Measurements from ENCODE around the gene MYH11.
"Not testable (repeated sequence)": the region's sequence is repeated elsewhere in the genome, so short reads cannot be mapped to it uniquely, and the experiment has no call there.

Gene MYH11

GRCh38 chr16:15861996-15862395, 5.2 kb upstream of the MYH11 start:
- no peak for DNase-seq (ENCODE audit: insufficient read length, low spot score)
- TF ChIP-seq POLR2AphosphoS5 (IDR thresholded peaks at IDR 0.05; ENCODE audit: low read depth, low read length) (no peak), TAF1 (IDR thresholded peaks at IDR 0.05; ENCODE audit: low read depth, low read length) (no peak), PAX5 (IDR thresholded peaks at IDR 0.05; ENCODE audit: insufficient read depth, low read length, severe bottlenecking) (no peak), POU2F2 (IDR thresholded peaks at IDR 0.05; ENCODE audit: low read depth, low read length) (no peak), SPI1 (IDR thresholded peaks at IDR 0.05; ENCODE audit: low read depth, low read length) (no peak), POLR2A (IDR thresholded peaks at IDR 0.05; ENCODE audit: low read depth, low read length) (no peak)
- no peak for FAIRE-seq

- no peak for TF ChIP-seq POU2F2 (IDR thresholded peaks at IDR 0.05; ENCODE audit: low read depth, low read length)
- TF ChIP-seq POLR2AphosphoS5 (IDR thresholded peaks at IDR 0.05; ENCODE audit: low read depth, low read length), result no peak
- TF ChIP-seq PAX5 (IDR thresholded peaks at IDR 0.05; ENCODE audit: insufficient read depth, low read length, severe bottlenecking), result no peak
- no peak for TF ChIP-seq SPI1 (IDR thresholded peaks at IDR 0.05; ENCODE audit: low read depth, low read length)
- TF ChIP-seq TAF1 (IDR thresholded peaks at IDR 0.05; ENCODE audit: low read depth, low read length), result no peak
- no peak for TF ChIP-seq POLR2A (IDR thresholded peaks at IDR 0.05; ENCODE audit: low read depth, low read length)
- FAIRE-seq, result no peak
Measured at GRCh38 chr16:15858921-15859668, 2.3 kb upstream of the MYH11 start.

GRCh38 chr16:15857724-15858560, 1.1 kb upstream of the MYH11 start:
- DNase-seq (ENCODE audit: insufficient read length, low spot score) (no peak), FAIRE-seq (no peak)
- TF ChIP-seq TAF1 (IDR thresholded peaks at IDR 0.05; ENCODE audit: low read depth, low read length), result no peak
- no peak for TF ChIP-seq POLR2A (IDR thresholded peaks at IDR 0.05; ENCODE audit: low read depth, low read length)
- no peak for TF ChIP-seq POU2F2 (IDR thresholded peaks at IDR 0.05; ENCODE audit: low read depth, low read length)
- no peak for TF ChIP-seq SPI1 (IDR thresholded peaks at IDR 0.05; ENCODE audit: low read depth, low read length)
- no peak for TF ChIP-seq PAX5 (IDR thresholded peaks at IDR 0.05; ENCODE audit: insufficient read depth, low read length, severe bottlenecking)
- TF ChIP-seq POLR2AphosphoS5 (IDR thresholded peaks at IDR 0.05; ENCODE audit: low read depth, low read length), result no peak

More at GRCh38 chr16:15858921-15859668, 2.3 kb upstream of the MYH11 start:
- DNase-seq (ENCODE audit: insufficient read length, low spot score), result no peak

- TF ChIP-seq POLR2AphosphoS5 (IDR thresholded peaks at IDR 0.05; ENCODE audit: low read depth, low read length) (no peak), POU2F2 (IDR thresholded peaks at IDR 0.05; ENCODE audit: low read depth, low read length) (no peak), PAX5 (IDR thresholded peaks at IDR 0.05; ENCODE audit: insufficient read depth, low read length, severe bottlenecking) (no peak), POLR2A (IDR thresholded peaks at IDR 0.05; ENCODE audit: low read depth, low read length) (no peak), SPI1 (IDR thresholded peaks at IDR 0.05; ENCODE audit: low read depth, low read length) (no peak), TAF1 (IDR thresholded peaks at IDR 0.05; ENCODE audit: low read depth, low read length) (no peak)
- no peak for FAIRE-seq
- DNase-seq (ENCODE audit: insufficient read length, low spot score), result no peak
Measured at GRCh38 chr16:15856182-15856581, 646 bp downstream of the MYH11 start.

- FAIRE-seq, result peak; percentile 40
- DNase-seq (ENCODE audit: insufficient read length, low spot score), result no peak
Measured at GRCh38 chr16:15855704-15856003, 1.2 kb downstream of the MYH11 start.

GRCh38 chr16:15854906-15855703, 1.7 kb downstream of the MYH11 start:
- FAIRE-seq (peak; percentile 50), DNase-seq (ENCODE audit: insufficient read length, low spot score) (no peak)
- no peak for TF ChIP-seq POLR2AphosphoS5 (IDR thresholded peaks at IDR 0.05; ENCODE audit: low read depth, low read length)
- no peak for TF ChIP-seq PAX5 (IDR thresholded peaks at IDR 0.05; ENCODE audit: insufficient read depth, low read length, severe bottlenecking)
- TF ChIP-seq POLR2A (IDR thresholded peaks at IDR 0.05; ENCODE audit: low read depth, low read length), result no peak
- TF ChIP-seq POU2F2 (IDR thresholded peaks at IDR 0.05; ENCODE audit: low read depth, low read length), result no peak
- TF ChIP-seq SPI1 (IDR thresholded peaks at IDR 0.05; ENCODE audit: low read depth, low read length), result no peak
- TF ChIP-seq TAF1 (IDR thresholded peaks at IDR 0.05; ENCODE audit: low read depth, low read length), result no peak

More at GRCh38 chr16:15855704-15856003, 1.2 kb downstream of the MYH11 start:
- no peak for TF ChIP-seq POLR2A (IDR thresholded peaks at IDR 0.05; ENCODE audit: low read depth, low read length)
- TF ChIP-seq POU2F2 (IDR thresholded peaks at IDR 0.05; ENCODE audit: low read depth, low read length), result peak; percentile 50; the same call in 1 of the 2 replicates
- 0 out of 2 replicates have a peak, but pooled peaks have one; percentile 22 for TF ChIP-seq SPI1 (IDR thresholded peaks at IDR 0.05; ENCODE audit: low read depth, low read length)

GRCh38 chr16:15854061-15854460, 2.8 kb downstream of the MYH11 start:
- FAIRE-seq (no peak), DNase-seq (ENCODE audit: insufficient read length, low spot score) (no peak)
- TF ChIP-seq PAX5 (IDR thresholded peaks at IDR 0.05; ENCODE audit: insufficient read depth, low read length, severe bottlenecking) (no peak), POLR2A (IDR thresholded peaks at IDR 0.05; ENCODE audit: low read depth, low read length) (no peak), SPI1 (IDR thresholded peaks at IDR 0.05; ENCODE audit: low read depth, low read length) (no peak), POU2F2 (IDR thresholded peaks at IDR 0.05; ENCODE audit: low read depth, low read length) (no peak)

GRCh38 chr16:15853021-15853420, 3.8 kb downstream of the MYH11 start:
- FAIRE-seq (no peak), DNase-seq (ENCODE audit: insufficient read length, low spot score) (no peak)
- TF ChIP-seq POLR2A (IDR thresholded peaks at IDR 0.05; ENCODE audit: low read depth, low read length), result no peak
- no peak for TF ChIP-seq POLR2AphosphoS5 (IDR thresholded peaks at IDR 0.05; ENCODE audit: low read depth, low read length)
- TF ChIP-seq SPI1 (IDR thresholded peaks at IDR 0.05; ENCODE audit: low read depth, low read length), result no peak
- TF ChIP-seq PAX5 (IDR thresholded peaks at IDR 0.05; ENCODE audit: insufficient read depth, low read length, severe bottlenecking), result no peak
- TF ChIP-seq TAF1 (IDR thresholded peaks at IDR 0.05; ENCODE audit: low read depth, low read length), result no peak
- no peak for TF ChIP-seq POU2F2 (IDR thresholded peaks at IDR 0.05; ENCODE audit: low read depth, low read length)

GRCh38 chr16:15850555-15850954, 6.3 kb downstream of the MYH11 start:
- DNase-seq (ENCODE audit: insufficient read length, low spot score); FAIRE-seq: not testable (repeated sequence)

Measured in GM12891 (cell line).